Body of pancreas (tissue), 4 donors: ENCODE measurements around the gene ANKLE2.

Experiments used
- POLR2A ChIP-seq, 3 donors: fragments of 450-650 bp; IDR thresholded peaks; one replicate each; pipeline ENCODE4 v1.6.1; 2016; ENCODE audit warnings: antibody characterized with exemption in 3 of 3, mild to moderate bottlenecking in 2 of 3
- TF ChIP-seq, protein P1 (sequence below), 7 experiments: fragments of 450-650 bp in 4 of 7; fragments of 200-600 bp in 3 of 7; sonication (generic) in 3 of 7; IDR thresholded peaks; one replicate each; pipeline ENCODE4 v1.5.1; 2016 to 2019; ENCODE audit warnings: antibody characterized with exemption in 7 of 7

- TF ChIP-seq, protein P1, sequence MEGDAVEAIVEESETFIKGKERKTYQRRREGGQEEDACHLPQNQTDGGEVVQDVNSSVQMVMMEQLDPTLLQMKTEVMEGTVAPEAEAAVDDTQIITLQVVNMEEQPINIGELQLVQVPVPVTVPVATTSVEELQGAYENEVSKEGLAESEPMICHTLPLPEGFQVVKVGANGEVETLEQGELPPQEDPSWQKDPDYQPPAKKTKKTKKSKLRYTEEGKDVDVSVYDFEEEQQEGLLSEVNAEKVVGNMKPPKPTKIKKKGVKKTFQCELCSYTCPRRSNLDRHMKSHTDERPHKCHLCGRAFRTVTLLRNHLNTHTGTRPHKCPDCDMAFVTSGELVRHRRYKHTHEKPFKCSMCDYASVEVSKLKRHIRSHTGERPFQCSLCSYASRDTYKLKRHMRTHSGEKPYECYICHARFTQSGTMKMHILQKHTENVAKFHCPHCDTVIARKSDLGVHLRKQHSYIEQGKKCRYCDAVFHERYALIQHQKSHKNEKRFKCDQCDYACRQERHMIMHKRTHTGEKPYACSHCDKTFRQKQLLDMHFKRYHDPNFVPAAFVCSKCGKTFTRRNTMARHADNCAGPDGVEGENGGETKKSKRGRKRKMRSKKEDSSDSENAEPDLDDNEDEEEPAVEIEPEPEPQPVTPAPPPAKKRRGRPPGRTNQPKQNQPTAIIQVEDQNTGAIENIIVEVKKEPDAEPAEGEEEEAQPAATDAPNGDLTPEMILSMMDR (IDR thresholded peaks at IDR 0.05) = no peak
- no peak for TF ChIP-seq POLR2A (IDR thresholded peaks at IDR 0.05)
Measured at GRCh38 chr12:132703641-132704040, 58.0 kb downstream of the ANKLE2 start.
